Hematopoietic multipotent progenitor cell (in vitro differentiated cells): ENCODE data around the gene FAN1. TPM values are rescaled to one million over a fixed set of nuclear protein-coding genes. Genes with fewer than 3 reads are reported as not detected.

Experiments used
- DNase-seq, 3 donors: peaks; one replicate each; pipeline ENCODE4 v3.0.0-alpha.2; 2011 to 2015; ENCODE audit warnings: low read depth in 2 of 3, low spot score in 2 of 3
- total RNA-seq: library from RNA; depleted of rRNA; stranded (reverse); fragments of >200 nt; gene quantifications from one replicate; pipeline ENCODE4 v1.2.3, GENCODE V29; 2012

Gene FAN1
- total RNA-seq, 1 donor = 11.0 TPM

DNA sequence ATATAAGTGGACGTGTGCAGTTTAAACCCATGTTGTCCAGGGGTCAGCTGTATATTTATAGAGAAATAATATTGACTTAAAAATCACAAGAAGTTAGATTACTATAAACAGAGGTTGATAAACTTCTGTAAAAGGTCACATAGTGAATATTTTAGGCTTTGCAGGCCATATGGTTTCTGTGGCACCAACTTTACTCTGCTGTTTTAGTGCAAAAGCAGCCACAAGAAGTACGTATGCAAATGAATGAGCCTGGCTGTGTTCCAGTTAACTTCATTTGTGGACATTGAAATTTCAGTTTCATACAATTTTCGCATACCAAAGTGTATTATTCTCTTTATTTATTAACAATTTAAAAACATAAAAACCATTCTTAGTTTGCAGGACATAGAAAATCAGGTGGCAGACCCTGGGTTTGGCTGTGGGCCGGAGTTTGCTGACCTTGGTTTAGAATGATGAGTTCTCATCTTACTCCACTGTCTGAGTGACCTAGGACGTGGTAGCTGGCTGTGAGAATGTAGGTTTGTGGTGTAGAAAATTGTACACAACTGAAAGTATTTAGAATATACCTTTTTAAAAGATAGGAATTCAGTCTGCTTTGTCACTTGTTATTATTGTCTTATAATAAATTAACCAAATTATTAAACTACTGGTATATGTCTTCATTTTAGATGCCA lies 16.3 kb downstream of the FAN1 start:
- DNase-seq = no peak

DNA sequence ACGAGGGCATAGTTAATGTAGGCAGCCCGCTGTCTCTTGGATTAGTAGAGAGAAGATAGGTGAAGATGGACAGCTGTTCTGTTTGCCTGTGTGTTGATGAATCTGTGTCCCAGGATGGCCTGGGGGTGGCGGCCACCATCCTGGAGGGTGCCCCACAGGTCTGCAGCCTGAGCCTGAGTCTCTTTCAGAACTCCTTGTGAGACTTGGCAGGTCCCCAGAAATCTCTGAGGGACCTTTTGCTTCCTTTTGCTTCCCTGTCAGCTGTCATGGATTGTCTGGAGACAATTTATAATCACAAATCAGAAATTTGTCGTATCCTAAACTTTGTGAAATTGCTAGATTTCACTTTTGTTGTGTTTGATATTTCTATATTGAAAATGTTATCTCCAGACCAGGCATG lies 17.4 kb downstream of the FAN1 start:
- no peak for DNase-seq

DNA sequence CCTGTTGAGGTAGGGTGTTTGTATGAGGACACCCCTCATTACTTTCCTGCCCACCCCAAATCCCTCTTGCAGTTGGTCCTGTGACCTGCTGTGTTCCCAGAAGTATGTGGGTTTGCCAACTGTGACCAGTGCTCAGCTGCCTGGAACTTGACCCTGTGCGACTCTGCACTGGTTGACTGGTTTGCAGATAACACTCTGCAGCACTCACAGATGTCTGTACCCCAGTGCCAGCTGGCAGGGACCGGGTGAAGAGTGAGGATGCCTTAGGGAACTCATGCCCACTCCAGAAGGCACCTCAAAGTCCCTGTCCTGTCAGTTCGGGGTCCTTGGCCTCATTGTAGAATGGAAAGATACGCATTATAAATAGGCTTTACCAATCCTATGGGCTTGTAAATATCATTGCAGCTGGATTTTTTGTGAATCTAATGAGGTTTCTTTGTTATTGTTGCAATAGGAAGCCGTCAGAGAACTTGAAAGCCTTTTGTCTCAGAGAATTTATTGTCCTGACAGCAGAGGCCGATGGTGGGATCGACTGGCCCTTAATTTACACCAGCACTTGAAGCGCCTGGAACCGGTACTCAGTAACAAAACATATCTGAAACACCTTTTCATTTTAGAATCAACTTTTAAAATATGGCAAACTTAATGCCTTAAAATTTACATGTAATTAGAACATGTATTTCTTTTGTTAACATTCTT lies 18.2 kb downstream of the FAN1 start:
- DNase-seq = no peak

DNA sequence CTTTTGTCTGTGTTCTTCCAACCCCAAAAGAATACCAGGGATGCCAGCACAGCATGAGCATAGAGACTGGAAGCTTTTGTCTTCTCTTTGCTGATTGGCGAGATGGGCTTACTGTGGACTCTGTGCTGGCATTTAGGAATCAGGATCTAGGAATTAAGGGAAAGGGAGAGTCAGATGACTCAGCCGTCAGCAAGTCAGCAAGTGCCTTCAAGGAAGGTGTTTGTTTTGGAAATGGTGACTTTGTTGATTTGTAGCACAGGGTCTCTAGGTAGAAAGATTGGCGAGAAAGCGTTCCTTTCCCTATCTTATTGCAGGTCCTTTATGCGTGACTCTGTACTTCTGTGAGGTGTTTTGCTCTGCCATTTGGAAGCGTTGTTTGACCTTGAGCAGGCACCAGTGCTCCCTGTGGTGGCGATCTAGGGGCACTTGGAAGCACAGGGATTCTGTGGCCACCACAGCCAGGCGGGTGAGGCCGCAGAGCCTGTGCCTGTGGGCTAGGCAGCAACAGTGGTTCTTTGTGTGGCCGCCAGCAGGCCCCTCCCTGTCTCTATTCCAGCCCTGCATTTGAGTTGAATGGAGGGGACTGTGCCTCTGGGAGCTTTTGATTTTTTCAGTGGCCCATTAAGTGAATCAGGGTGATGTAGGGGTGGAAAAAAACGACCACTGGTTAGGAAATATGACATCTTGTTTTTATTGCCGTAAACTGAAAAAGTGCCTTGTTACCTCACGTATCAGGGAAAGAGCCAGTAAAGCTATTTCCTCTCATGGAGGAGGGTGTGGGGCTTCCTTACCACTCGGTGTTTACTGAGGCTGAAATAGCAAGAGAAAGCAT lies 19.0 kb downstream of the FAN1 start:
- DNase-seq = no peak

DNA sequence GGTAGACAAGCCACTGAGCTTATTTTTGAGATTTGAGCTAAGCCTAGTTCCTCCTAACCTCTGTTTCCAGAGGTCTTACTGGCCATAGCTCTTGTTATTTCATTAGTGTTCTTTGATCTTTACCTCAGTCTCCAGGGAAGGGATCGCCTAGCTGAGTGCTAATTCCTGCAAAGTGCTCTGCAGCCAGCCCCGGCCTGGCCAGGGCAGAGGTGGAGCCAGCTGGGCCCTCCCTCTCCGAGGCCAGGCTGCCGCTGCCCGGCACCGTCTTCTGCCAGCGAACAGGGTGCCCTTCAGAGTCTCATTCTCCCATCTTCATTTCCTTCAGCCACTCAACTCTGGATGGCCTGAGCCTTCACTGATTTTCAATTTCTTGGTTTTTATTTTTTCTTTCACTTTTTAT lies 19.7 kb downstream of the FAN1 start:
- DNase-seq = no peak

DNA sequence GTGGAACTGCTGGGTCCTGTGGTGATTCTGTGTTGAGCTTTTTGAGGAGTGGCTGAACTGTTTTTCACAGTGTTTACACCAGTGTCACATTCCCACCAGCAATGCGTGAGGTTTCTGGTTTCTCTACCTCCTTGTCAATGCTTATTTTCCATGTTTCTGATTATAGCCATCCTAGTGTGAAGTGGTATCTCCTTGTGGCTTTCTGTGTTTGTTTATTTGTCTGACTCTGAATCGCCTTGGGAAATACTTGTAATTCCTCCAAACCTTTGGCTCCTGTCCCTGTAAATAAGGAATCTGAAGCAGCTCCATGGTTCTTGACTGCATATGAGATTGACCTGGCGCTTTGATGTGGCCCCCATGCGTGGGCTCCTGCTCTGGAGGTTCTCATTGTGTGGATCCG lies 20.6 kb downstream of the FAN1 start:
- DNase-seq = no peak

DNA sequence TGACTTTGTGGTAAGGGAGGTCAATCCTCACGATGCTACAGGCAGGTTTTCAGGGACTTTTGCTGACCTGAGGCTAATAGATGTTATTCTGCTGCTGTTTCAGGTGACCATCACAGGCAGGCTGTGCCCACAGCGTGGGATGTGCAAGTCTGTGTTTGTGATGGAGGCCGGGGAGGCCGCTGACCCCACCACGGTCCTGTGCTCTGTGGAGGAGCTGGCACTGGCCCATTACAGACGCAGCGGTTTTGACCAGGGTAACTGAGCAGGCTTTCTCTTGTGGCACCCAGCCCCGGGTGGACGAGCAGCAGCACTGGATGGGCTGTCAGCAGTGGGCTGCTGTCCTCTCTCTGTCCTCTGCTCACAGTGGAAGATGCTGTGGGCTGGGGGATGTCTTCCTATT lies 22.0 kb downstream of the FAN1 start:
- no peak for DNase-seq

DNA sequence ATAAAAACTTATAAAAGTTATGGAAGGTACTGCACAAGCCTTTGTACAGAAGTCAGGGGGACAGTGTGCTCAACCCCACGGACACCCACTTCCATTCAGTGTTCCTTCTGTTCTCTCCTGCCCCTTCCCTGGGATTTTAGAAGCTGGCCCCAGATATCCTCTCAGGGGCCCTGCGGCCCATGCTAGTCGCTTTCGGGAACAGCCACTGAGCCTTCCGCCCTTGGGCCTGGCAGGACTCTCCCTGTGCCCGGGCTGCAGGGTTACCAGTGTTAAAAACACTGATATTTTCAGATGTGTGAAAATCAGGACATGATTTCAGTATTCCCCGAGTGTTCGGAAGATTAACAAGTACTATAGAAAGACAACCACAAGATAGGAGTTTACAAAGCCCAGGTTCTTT lies 22.4 kb downstream of the FAN1 start:
- DNase-seq = no peak

DNA sequence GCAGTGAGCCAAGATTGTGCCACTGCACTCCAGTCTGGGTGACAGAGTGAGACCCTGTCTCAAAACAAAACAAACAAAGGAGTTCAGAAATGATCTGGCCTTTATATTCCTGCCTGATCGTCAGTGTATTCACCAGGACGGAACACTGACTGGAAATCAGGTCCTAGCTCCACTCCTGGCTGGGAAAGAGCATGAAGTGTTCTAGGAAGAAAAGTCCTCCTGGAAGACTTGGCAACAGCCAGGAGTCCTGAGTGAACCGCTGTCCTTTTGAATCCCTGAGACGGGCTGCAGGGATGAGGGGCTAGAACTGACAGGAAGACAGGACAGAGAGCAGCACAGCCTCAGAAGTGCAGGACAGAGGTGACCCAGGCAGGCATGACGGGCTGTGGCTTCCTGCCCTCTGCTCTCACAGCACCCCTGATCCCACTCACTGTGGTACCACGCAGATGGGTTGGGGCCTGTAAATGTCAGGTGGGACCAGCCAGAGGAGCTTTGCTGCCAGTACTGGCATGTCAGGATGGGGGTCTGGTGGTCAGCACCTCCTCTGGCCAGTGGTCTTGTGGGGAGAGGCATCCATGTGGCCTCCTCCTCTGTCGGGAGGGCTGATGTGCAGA lies 23.5 kb downstream of the FAN1 start:
- DNase-seq = no peak

DNA sequence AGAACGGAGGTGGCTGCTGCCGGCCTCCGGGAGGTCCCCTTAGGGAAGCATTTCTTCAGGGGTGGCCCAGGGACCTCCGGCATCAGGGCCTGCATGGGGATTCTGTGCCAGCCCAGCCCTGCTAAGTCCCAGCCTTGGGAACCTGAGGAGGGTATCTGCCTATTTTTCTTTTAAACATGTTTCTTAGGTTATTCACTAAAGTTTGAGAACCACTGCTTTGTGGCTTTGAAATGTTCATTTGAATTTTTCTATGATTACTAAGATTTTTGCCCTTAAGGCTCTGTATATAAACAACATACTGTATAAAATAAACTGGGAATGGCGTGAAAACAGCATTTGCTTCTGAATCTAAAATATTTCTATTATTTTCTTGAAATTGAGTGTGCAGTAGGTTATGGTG lies 24.4 kb downstream of the FAN1 start:
- no peak for DNase-seq

DNA sequence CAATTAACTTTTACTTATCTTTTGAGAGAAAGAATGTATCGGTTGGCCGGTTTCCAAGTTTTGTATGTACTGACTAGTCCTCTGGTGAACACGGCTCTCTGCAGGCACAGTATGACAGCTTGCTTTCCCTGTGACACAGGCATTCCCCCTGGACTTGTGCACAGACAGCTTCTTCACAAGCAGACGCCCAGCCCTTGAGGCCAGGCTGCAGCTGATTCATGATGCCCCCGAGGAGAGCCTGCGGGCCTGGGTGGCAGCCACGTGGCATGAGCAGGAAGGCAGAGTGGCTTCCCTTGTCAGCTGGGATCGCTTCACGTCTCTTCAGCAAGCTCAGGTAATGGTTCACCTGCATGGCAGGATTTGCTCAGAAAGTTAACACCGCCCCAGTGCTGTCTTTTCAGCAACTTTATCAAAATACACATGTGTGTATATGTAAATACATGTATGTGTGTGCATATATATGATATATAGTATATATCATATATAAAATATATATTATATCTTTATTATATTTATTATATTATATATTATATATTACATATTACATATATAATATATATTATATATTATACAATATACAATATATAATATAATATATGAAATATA lies 25.5 kb downstream of the FAN1 start:
- no peak for DNase-seq

DNA sequence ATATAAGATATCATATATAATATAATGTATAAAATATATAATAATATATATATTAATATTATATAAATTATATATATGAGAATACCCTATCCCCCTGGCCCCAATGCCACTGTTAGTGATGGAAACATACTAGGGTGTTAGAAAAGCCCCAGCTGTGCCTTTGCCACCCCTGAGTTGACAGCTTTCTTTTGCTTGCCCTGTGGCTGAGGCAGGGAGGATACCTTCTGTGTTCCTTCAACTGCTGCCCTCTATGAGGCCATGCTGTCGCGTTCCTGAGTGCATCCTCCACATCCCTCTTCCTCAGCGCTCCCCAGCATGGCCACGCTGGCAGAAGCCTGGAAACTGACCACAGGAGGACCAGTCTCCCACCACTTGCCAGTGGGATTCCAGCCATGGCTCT lies 26.3 kb downstream of the FAN1 start:
- no peak for DNase-seq

DNA sequence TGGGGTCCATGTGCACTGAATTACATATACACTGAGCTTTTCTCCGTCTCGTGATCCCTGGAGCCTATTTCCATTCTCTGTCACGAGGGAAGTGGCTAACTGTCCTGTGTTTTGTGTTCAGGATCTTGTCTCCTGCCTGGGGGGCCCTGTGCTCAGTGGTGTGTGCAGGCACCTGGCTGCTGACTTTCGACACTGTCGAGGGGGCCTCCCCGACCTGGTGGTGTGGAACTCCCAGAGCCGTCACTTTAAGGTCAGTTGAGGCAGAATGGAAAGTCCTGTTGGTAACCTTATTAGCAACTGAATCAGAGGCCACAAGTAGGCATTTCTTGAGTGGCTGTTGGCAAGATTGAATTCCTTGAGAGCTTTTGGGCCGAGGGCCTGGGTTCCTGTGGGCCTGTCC lies 26.7 kb downstream of the FAN1 start:
- no peak for DNase-seq

DNA sequence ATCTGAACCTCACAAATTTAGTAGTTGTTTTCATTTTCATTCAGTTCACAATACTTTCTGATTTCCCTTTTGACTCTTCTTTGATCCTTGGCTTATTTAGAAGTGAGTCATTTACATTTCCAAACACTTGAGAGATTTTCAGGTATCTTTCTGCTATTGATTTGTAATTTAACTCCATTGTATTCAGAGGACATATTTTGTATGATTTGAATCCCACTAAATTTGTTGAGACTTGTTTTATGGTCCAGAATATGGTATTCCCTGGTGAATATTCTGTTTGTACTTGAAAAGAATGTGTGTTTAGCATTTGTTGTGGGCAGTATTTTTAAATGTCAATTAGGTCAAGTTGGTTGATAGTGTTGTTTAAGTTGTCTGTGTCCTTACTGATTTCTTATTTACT lies 29.6 kb downstream of the FAN1 start:
- DNase-seq = no peak

DNA sequence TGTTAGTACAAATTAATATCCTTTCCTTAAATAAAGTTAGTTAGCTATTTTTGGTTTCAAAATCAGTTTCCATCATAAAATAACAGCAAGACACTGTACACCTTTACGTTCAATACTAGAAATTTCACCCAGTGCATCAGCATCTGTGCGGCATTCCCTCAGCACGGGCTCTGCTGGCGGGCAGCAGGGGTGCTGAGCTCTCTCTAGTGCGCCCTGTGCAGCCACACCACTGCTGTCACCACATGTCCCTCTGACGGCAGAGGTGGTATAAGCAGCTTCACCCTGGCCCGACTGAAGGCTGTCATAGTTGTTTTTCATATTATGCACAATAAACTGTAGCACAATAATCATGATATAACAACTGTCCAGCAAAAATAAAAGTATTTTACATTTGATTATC lies 35.4 kb downstream of the FAN1 start:
- no peak for DNase-seq

DNA sequence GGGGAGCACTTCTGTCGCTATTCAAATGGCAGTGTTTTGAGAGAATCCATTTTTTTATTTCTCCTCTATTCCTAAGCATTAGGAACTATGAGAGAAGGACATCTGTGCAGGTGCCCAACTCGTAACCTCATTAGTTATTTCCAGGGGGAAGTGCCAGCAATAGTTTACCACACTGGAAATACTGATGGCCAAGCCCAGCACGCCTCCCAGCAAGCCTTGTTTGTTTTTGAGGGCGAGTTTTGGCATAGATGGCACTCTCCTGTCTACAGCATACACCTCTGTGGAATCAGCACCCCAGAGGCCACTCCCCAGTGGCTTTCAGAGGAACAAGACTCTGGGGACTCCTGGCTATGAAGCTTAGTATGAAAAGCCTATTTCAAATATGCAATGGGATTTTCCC lies 36.6 kb downstream of the FAN1 start:
- DNase-seq = no peak

DNA sequence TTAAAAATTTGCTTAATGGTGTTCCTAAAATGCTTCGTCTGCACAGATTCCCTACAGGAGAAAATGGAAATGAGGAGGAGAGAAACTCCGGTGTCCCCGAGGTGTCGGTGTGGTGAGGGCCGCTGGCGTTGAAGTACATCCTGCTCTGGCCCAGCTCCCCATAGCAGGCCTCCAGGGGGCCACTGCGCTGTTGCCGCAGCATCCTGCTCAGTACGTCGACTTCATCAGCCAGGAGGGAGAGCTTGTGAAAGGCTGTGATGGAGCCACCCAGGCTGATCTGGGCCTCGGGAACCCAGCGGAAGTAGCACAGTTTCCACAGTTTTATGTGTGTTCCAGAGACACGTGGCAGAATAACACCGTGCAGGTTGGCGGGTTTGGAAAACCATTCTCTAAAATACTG lies 37.8 kb downstream of the FAN1 start:
- no peak for DNase-seq

DNA sequence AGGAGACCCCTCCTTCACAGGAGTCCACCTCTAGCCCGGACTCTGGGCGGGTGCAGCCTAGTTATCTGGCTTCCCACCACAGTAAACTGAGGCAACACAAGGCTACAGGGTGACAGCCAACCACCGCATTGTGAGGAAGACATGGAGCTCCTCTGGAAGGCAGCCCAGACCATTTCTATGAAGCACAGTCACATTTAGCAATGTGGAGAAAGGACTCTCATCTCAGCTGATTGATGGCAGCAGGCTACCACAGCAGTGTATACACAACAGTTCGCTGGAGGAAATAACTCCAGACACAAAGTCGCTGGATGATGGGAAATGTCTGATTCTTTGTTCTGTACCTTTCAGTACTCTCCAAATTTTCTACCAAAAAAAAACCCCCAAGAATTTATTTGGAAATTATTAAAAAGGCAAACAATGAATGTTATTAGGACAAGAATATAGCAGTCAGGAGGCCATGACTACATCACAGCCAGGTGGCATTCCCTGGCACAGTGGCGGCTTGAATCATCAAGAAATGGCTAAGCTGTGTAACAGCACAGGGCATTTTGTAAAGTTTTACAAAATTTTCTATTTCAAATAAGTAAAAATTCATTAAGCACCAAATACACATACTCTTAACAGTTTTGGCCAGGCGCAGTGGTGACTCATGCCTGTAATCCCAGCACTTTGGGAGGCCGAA lies 40.1 kb downstream of the FAN1 start:
- no peak for DNase-seq

DNA sequence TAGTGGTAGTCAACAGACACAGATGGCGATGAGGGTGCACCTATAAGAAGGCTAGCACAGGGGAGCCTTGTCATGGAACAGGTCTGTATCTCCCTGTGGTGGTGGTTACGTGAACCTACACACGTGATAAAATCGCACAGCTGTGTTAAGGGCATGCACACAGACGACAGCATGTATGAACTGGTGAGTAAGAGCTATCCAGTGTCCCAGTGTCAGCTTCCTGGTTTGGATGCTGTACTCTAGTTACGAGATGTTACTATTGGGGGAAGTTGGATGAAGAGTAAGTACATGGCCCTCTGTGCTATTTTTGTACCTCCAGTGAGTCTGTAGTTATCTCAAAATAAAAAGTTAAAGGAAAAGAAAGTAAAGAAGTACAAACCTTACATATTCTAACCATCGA lies 49.5 kb downstream of the FAN1 start:
- DNase-seq = no peak

DNA sequence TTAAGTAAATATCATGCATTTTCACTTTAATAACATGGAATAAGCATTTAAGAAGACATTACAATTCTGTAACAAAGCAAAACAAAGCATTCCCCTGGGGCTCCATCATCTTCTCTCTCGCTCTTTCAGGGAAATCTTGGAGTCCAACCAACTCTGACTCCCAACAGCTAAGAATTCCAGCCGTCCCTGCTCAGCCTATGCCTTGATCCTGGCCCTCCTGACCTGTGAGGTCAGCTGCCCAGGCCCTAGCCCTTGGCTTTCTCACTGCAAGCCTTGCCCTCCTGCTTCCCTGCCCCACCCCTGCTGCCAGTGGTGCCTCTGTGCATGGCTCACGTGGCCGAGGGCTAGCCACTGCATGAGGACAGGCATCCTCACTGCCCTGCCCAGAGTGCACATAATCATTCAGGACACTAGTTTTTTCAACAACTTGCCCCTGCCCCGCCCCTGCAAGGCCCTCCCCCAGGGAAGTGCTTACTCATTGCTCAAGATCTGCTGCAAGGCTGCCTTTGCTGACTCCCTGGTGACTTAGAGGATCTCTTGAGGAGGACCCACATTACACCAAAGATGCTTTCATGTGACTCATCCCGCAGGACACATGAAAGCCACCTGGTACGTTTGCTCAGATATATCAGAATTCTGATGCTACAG lies 50.1 kb downstream of the FAN1 start:
- no peak for DNase-seq
